Small intestine (tissue), 7 donors: Measurements from ENCODE around the gene MED12L. TPM values are rescaled to one million over a fixed set of nuclear protein-coding genes. Genes with fewer than 3 reads are reported as not detected.
A peak's percentile ranks its signal among the peaks of the same experiment; 100 is the strongest.

Experiments
- DNase-seq, 2 donors: peaks; one replicate each; pipeline versions ENCODE4 v3.0.0 to v3.0.0-alpha.2; 2013
- FAIRE-seq: peaks from 2 replicates; lab custom pipeline; 2012; peaks lifted over from hg19 to GRCh38; lab: Jason Lieb, UNC
- H3K27ac ChIP-seq, 3 donors: one replicate each; pipeline ENCODE4 v1.5.1; 2013; ENCODE audit warnings: low read length in 2 of 3, mild to moderate bottlenecking in 2 of 3, control low read depth in 1 of 3, inconsistent platforms in 1 of 3, low read depth in 1 of 3, moderate library complexity in 1 of 3
- H3K27me3 ChIP-seq, 3 donors: one replicate each; pipeline ENCODE4 v1.6.1; 2013; ENCODE audit warnings: low read length in 3 of 3, inconsistent platforms in 1 of 3; ENCODE audit not compliant: control insufficient read depth in 3 of 3, insufficient read depth in 3 of 3
- H3K36me3 ChIP-seq, 3 donors: one replicate each; pipeline ENCODE4 v1.6.1; 2013; ENCODE audit warnings: low read length in 3 of 3, inconsistent platforms in 1 of 3, low read depth in 1 of 3, mild to moderate bottlenecking in 1 of 3, moderate library complexity in 1 of 3; ENCODE audit not compliant: control insufficient read depth in 3 of 3, insufficient read depth in 2 of 3
- H3K4me1 ChIP-seq, 3 donors: one replicate each; pipeline ENCODE4 v1.6.1; 2013; ENCODE audit warnings: low read length in 2 of 3, inconsistent platforms in 1 of 3, low read depth in 1 of 3, mild to moderate bottlenecking in 1 of 3, moderate library complexity in 1 of 3; ENCODE audit not compliant: control insufficient read depth in 3 of 3, insufficient read depth in 2 of 3
- H3K4me3 ChIP-seq, 3 donors: one replicate each; pipeline ENCODE4 v1.5.1; 2013; ENCODE audit warnings: low read length in 3 of 3, control low read depth in 1 of 3, inconsistent platforms in 1 of 3, low read depth in 1 of 3, mild to moderate bottlenecking in 1 of 3, moderate library complexity in 1 of 3
- H3K9me3 ChIP-seq, 2 donors: one replicate each; pipeline ENCODE4 v1.6.1; 2013; ENCODE audit warnings: low read depth in 1 of 2, low read length in 1 of 2; ENCODE audit not compliant: control insufficient read depth in 2 of 2, insufficient read depth in 1 of 2
- WGBS, 3 donors: extraction: QIAGEN DNeasy Blood & Tissue Kit; methylation state at CpG; one replicate each; pipeline ENCODE4 v1.1.7; 2013; 5-methylcytosine and 5-hydroxymethylcytosine counted together
- polyA plus RNA-seq, 4 donors: library from polyadenylated mRNA; stranded (reverse) in 3 of 4; unstranded in 1 of 4; fragments of 200-250 nt in 3 of 4; fragments of 120-200 nt in 1 of 4; gene quantifications; one replicate each; pipeline versions ENCODE4 v1.2.1 to v1.2.3, GENCODE V29; 2013
- donor health status: healthy with polysubstance abuse.
- donor health status: control.
- donor health status: control.
- donor health status: Bipolar disorder and iron deficiency.
- donor health status: healthy.

MED12L gene
- polyA plus RNA-seq, 4 donors = 0.16 to 2.4 (median 0.36) TPM

GRCh38 chr3:151135541-151136337 is 50.3 kb downstream of the MED12L start:
- no peaks in the 10 kb centered on the region for H3K4me1 ChIP-seq
- no peak for DNase-seq
- no peak overlapping the region for H3K4me3 ChIP-seq
- peaks cover 0 to 7% of the 10 kb centered on the region in 2 donors for H3K9me3 ChIP-seq
- H3K36me3 ChIP-seq = no peaks in the 10 kb centered on the region
- no peaks in the 10 kb centered on the region for H3K27me3 ChIP-seq
- no peak for FAIRE-seq
- WGBS, 3 donors = 54 to 55% (median 54%) methylated on average over 5 of the region's 5 CpGs
- no peak overlapping the region for H3K27ac ChIP-seq

- no peak for FAIRE-seq
- Histone ChIP-seq H3K4me3 (no peak overlapping the region), H3K36me3 (no peaks in the 10 kb centered on the region), H3K27me3 (no peaks in the 10 kb centered on the region), H3K27ac (no peak overlapping the region), H3K4me1 (peaks cover 0 to 10% (median 0%) of the 10 kb centered on the region in 3 donors), H3K9me3 (no peaks in the 10 kb centered on the region)
- WGBS, 3 donors = 71 to 90% (median 82%) methylated on average over 5 of the region's 5 CpGs
- DNase-seq = no peak
These were observed 57.5 kb downstream of the MED12L start for GRCh38 chr3:151142929-151143328.

- DNase-seq (no peak), FAIRE-seq (no peak)
- peaks cover 0 to 10% (median 0%) of the 10 kb centered on the region in 3 donors for H3K4me1 ChIP-seq
- no peaks in the 10 kb centered on the region for H3K36me3 ChIP-seq
- H3K27ac ChIP-seq = no peak overlapping the region
- H3K4me3 ChIP-seq = no peak overlapping the region
- H3K9me3 ChIP-seq = no peaks in the 10 kb centered on the region
- WGBS, 3 donors = 80 to 95% (median 84%) methylated on average over 4 of the region's 4 CpGs
- H3K27me3 ChIP-seq = no peaks in the 10 kb centered on the region
These were observed 58.6 kb downstream of the MED12L start for GRCh38 chr3:151144016-151144415.

GRCh38 chr3:151144760-151145159 is 59.3 kb downstream of the MED12L start:
- Histone ChIP-seq H3K4me3 (no peak overlapping the region), H3K27ac (no peak overlapping the region), H3K27me3 (no peaks in the 10 kb centered on the region), H3K4me1 (peaks cover 0 to 11% (median 0%) of the 10 kb centered on the region in 3 donors), H3K36me3 (no peaks in the 10 kb centered on the region), H3K9me3 (no peaks in the 10 kb centered on the region)
- FAIRE-seq (no peak), DNase-seq (no peak)
- WGBS, 3 donors = 91 to 93% (median 92%) methylated on average over 5 of the region's 5 CpGs

GRCh38 chr3:151145713-151146070 is 60.2 kb downstream of the MED12L start:
- Histone ChIP-seq H3K27ac (no peak overlapping the region), H3K27me3 (no peaks in the 10 kb centered on the region), H3K4me1 (peaks cover 0 to 21% (median 0%) of the 10 kb centered on the region in 3 donors), H3K4me3 (no peak overlapping the region), H3K36me3 (no peaks in the 10 kb centered on the region), H3K9me3 (no peaks in the 10 kb centered on the region)
- FAIRE-seq (no peak), DNase-seq (no peak)
- WGBS, 3 donors = 9 to 38% (median 15%) methylated on average over 6 of the region's 6 CpGs

GRCh38 chr3:151146071-151146730 is 60.7 kb downstream of the MED12L start:
- peaks cover 0 to 23% (median 0%) of the 10 kb centered on the region in 3 donors for H3K4me1 ChIP-seq
- 5 to 11% (median 7%) methylated on average over 9 of the region's 9 CpGs for WGBS, 3 donors
- H3K27ac ChIP-seq = peak overlapping the region in 1 of 3 donors; percentile 70
- H3K36me3 ChIP-seq = no peaks in the 10 kb centered on the region
- FAIRE-seq (no peak), DNase-seq (peak; percentile 93 to 94)
- H3K4me3 ChIP-seq = no peak overlapping the region
- no peaks in the 10 kb centered on the region for H3K9me3 ChIP-seq
- no peaks in the 10 kb centered on the region for H3K27me3 ChIP-seq

GRCh38 chr3:151146731-151147091 is 61.2 kb downstream of the MED12L start:
- H3K36me3 ChIP-seq = no peaks in the 10 kb centered on the region
- WGBS, 3 donors = 59 to 82% (median 76%) methylated on average over 1 of the region's 1 CpG
- no peaks in the 10 kb centered on the region for H3K27me3 ChIP-seq
- FAIRE-seq = no peak
- H3K4me3 ChIP-seq = no peak overlapping the region
- no peak for DNase-seq
- H3K9me3 ChIP-seq = no peaks in the 10 kb centered on the region
- H3K4me1 ChIP-seq = peaks cover 0 to 28% (median 0%) of the 10 kb centered on the region in 3 donors
- H3K27ac ChIP-seq = peak overlapping the region in 1 of 3 donors; percentile 70

- WGBS, 3 donors = 87 to 95% (median 88%) methylated on average over 3 of the region's 3 CpGs
- H3K4me3 ChIP-seq = no peak overlapping the region
- FAIRE-seq (no peak), DNase-seq (no peak)
- H3K36me3 ChIP-seq = no peaks in the 10 kb centered on the region
- H3K27ac ChIP-seq = no peak overlapping the region
- H3K4me1 ChIP-seq = peaks cover 0 to 34% (median 0%) of the 10 kb centered on the region in 3 donors
- H3K27me3 ChIP-seq = no peaks in the 10 kb centered on the region
- no peaks in the 10 kb centered on the region for H3K9me3 ChIP-seq
These were observed 61.8 kb downstream of the MED12L start for GRCh38 chr3:151147299-151147698.
